Astrocyte (in vitro differentiated cells and primary cell): Measurements from ENCODE around the gene PPL. TPM values are rescaled to one million over a fixed set of nuclear protein-coding genes. Genes with fewer than 3 reads are reported as not detected.
"Not testable (repeated sequence)": the region's sequence is repeated elsewhere in the genome, so short reads cannot be mapped to it uniquely, and the experiment has no call there.

Experiments used
- DNase-seq: peaks from one replicate; pipeline ENCODE4 v3.0.0-alpha.2; 2010; ENCODE audit warnings: low read depth
- FAIRE-seq: peaks from 2 replicates; lab custom pipeline; 2011; peaks lifted over from hg19 to GRCh38; lab: Jason Lieb, UNC
- H2AFZ ChIP-seq: 2 replicates; pipeline ENCODE4 v1.6.0; 2012; ENCODE audit warnings: low read depth, low read length, inconsistent platforms
- H3K27ac ChIP-seq: 2 replicates; pipeline ENCODE4 v1.5.1; 2011; ENCODE audit warnings: low read depth, low read length, inconsistent platforms
- H3K27me3 ChIP-seq: 2 replicates; pipeline ENCODE4 v1.6.0; 2011; ENCODE audit warnings: low read length, inconsistent platforms; ENCODE audit not compliant: insufficient read depth
- H3K36me3 ChIP-seq: 2 replicates; pipeline ENCODE4 v1.5.1; 2011; ENCODE audit warnings: low read length, inconsistent platforms; ENCODE audit not compliant: insufficient read depth
- H3K4me1 ChIP-seq: 2 replicates; pipeline ENCODE4 v1.5.1; 2011; ENCODE audit warnings: low read length, inconsistent platforms; ENCODE audit not compliant: insufficient read depth
- H3K4me2 ChIP-seq: 2 replicates; pipeline ENCODE4 v1.6.0; 2012; ENCODE audit warnings: low read length, inconsistent platforms
- H3K4me3 ChIP-seq: 2 replicates; pipeline ENCODE4 v1.5.1; 2011; ENCODE audit warnings: low read depth, mild to moderate bottlenecking, low read length, inconsistent platforms; ENCODE audit not compliant: insufficient read depth
- H3K79me2 ChIP-seq: 2 replicates; pipeline ENCODE4 v1.6.0; 2012; ENCODE audit warnings: mild to moderate bottlenecking, low read length, inconsistent platforms; ENCODE audit not compliant: insufficient read depth
- H3K9ac ChIP-seq: 2 replicates; pipeline ENCODE4 v1.6.0; 2012; ENCODE audit warnings: mild to moderate bottlenecking, low read length, inconsistent platforms
- H3K9me3 ChIP-seq: 2 replicates; pipeline ENCODE4 v1.5.1; 2012; ENCODE audit warnings: low read depth, mild to moderate bottlenecking, low read length, inconsistent platforms; ENCODE audit not compliant: insufficient read depth
- H4K20me1 ChIP-seq: 2 replicates; pipeline ENCODE4 v1.6.0; 2012; ENCODE audit warnings: low read length, inconsistent platforms; ENCODE audit not compliant: insufficient read depth
- H3K27ac Mint-ChIP-seq: one replicate; pipeline ENCODE4 v1.8.0; 2021; ENCODE audit warnings: mild to moderate bottlenecking, mixed read lengths; ENCODE audit not compliant: unreplicated experiment
- H3K27me3 Mint-ChIP-seq: one replicate; pipeline ENCODE4 v1.8.0; 2021; ENCODE audit warnings: low read depth, mixed read lengths; ENCODE audit not compliant: unreplicated experiment
- H3K36me3 Mint-ChIP-seq: one replicate; pipeline ENCODE4 v1.8.0; 2021; ENCODE audit warnings: low read depth, mixed read lengths; ENCODE audit not compliant: unreplicated experiment
- H3K4me1 Mint-ChIP-seq: one replicate; pipeline ENCODE4 v1.8.0; 2021; ENCODE audit warnings: low read depth, mixed read lengths; ENCODE audit not compliant: unreplicated experiment
- H3K4me3 Mint-ChIP-seq: one replicate; pipeline ENCODE4 v1.8.0; 2021; ENCODE audit warnings: mild to moderate bottlenecking, moderate library complexity, mixed read lengths; ENCODE audit not compliant: unreplicated experiment
- H3K9me3 Mint-ChIP-seq: one replicate; pipeline ENCODE4 v1.8.0; 2021; ENCODE audit warnings: mild to moderate bottlenecking, mixed read lengths; ENCODE audit not compliant: unreplicated experiment
- EZH2 ChIP-seq: IDR thresholded peaks from 2 replicates; pipeline ENCODE4 v1.6.1; 2012; ENCODE audit warnings: mild to moderate bottlenecking, low read length, inconsistent platforms; ENCODE audit not compliant: insufficient read depth
- total RNA-seq: library from RNA; stranded (reverse); gene quantifications from 2 replicates; pipeline ENCODE4 v1.2.1, GENCODE V29; 2021
- TF ChIP-seq, protein P1 (sequence below): IDR thresholded peaks from 2 replicates; pipeline ENCODE4 v1.5.1; 2011; ENCODE audit warnings: low read depth, mild to moderate bottlenecking, inconsistent platforms, low read length, moderate library complexity; ENCODE audit not compliant: insufficient read depth

Gene PPL
- total RNA-seq, 1 donor from 2014 or later = 12.3 TPM

DNA sequence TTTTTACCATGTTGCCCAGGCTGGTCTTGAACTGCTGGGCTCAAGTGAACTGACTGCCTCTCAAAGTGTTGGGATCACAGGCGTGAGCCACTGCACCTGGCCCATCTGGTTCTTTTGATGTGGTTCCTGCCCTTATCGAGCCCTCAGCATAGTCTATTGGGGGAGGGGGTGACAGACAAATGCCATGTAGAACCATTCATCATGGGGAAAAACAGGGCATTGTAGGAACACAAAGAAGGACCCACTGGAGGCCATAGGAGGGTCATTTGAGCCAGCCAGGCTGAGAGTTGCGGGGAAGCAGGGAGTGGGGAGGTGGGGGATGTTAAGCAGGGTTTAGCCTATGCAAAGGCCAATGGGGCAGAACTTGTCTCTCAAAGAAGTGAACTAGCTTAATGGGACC lies 33.1 kb upstream of the PPL start:
- Histone ChIP-seq H3K36me3 (no peaks in the 10 kb centered on the region), H3K4me2 (no peak overlapping the region), H3K4me3 (no peak overlapping the region), H4K20me1 (no peaks in the 10 kb centered on the region), H3K9ac (no peak overlapping the region), H3K27me3 (peaks cover 2% of the 10 kb centered on the region), H3K4me1 (no peaks in the 10 kb centered on the region), H2AFZ (no peak overlapping the region), H3K9me3 (no peaks in the 10 kb centered on the region), H3K27ac (no peak overlapping the region), H3K79me2 (no peaks in the 10 kb centered on the region)
- TF ChIP-seq, protein P1, sequence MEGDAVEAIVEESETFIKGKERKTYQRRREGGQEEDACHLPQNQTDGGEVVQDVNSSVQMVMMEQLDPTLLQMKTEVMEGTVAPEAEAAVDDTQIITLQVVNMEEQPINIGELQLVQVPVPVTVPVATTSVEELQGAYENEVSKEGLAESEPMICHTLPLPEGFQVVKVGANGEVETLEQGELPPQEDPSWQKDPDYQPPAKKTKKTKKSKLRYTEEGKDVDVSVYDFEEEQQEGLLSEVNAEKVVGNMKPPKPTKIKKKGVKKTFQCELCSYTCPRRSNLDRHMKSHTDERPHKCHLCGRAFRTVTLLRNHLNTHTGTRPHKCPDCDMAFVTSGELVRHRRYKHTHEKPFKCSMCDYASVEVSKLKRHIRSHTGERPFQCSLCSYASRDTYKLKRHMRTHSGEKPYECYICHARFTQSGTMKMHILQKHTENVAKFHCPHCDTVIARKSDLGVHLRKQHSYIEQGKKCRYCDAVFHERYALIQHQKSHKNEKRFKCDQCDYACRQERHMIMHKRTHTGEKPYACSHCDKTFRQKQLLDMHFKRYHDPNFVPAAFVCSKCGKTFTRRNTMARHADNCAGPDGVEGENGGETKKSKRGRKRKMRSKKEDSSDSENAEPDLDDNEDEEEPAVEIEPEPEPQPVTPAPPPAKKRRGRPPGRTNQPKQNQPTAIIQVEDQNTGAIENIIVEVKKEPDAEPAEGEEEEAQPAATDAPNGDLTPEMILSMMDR = no peak
- no peak for TF ChIP-seq EZH2
- H3K36me3 Mint-ChIP-seq = no peaks in the 10 kb centered on the region
- peaks cover 9% of the 10 kb centered on the region for H3K4me1 Mint-ChIP-seq
- no peaks in the 10 kb centered on the region for H3K9me3 Mint-ChIP-seq
- DNase-seq = no peak
- no peak overlapping the region for H3K4me3 Mint-ChIP-seq
- no peak for FAIRE-seq
- no peaks in the 10 kb centered on the region for H3K27me3 Mint-ChIP-seq
- no peak overlapping the region for H3K27ac Mint-ChIP-seq

DNA sequence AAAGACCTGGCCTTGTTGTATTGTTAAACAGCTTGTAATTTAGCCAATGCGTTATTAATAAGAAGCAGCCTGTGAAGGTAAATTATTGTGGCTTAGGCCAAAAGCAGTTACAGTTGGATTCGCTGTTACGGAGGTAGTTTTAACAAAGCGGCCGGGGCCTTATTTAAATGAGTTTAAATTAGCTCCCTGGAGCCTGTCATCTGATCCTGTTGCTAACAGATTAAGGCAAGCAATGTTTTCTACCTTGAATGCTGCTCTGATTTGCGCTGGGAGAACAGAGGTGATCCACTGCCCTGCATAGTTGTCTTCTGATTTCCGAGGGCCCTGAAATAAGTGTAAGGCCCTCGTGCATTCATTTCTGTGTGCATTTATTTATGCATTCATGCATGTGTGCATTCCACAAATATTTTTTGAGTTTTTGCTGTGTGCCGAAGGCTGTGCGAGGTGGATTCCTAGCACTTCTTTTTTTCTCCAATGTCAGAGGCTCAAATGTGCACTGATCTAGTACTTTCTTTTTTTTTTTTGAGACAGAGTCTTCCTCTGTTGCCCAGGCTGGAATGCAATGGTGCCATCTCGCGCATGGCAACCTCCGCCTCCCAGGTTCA lies 32.0 kb upstream of the PPL start:
- H3K9me3 ChIP-seq = no peaks in the 10 kb centered on the region
- Mint-ChIP-seq H3K27me3 (no peaks in the 10 kb centered on the region), H3K4me1 (peaks cover 9% of the 10 kb centered on the region), H3K4me3 (no peak overlapping the region), H3K9me3 (no peaks in the 10 kb centered on the region), H3K27ac (no peak overlapping the region), H3K36me3 (no peaks in the 10 kb centered on the region)
- H3K4me1 ChIP-seq = no peaks in the 10 kb centered on the region
- H3K79me2 ChIP-seq = no peaks in the 10 kb centered on the region
- no peak for TF ChIP-seq EZH2
- TF ChIP-seq, protein P1 = no peak
- no peak overlapping the region for H3K4me2 ChIP-seq
- no peak for DNase-seq
- H4K20me1 ChIP-seq = no peaks in the 10 kb centered on the region
- H3K4me3 ChIP-seq = no peak overlapping the region
- no peaks in the 10 kb centered on the region for H3K36me3 ChIP-seq
- no peak overlapping the region for H3K9ac ChIP-seq
- no peak overlapping the region for H3K27ac ChIP-seq
- peaks cover 2% of the 10 kb centered on the region for H3K27me3 ChIP-seq
- no peak overlapping the region for H2AFZ ChIP-seq
- no peak for FAIRE-seq

DNA sequence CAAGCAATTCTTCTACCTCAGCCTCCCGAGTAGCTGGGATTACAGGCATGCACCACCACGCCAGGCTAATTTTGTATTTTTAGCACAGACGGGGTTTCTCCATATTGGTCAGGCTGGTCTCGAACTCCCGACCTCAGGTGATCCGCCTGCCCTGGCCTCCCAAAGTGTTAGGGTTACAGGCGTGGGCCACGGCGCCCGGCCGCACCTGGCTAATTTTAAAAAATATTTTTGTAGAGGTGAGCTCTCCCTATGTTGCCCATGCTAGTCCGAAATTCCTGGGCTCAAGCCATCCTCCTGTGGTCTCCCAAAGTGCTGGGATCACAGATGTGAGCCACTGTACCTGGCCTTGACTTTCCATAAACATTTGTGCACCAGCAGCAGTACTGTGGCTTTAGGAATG lies 31.3 kb upstream of the PPL start:
- H3K4me1 ChIP-seq, H3K27ac ChIP-seq, H3K27me3 Mint-ChIP-seq, H3K4me2 ChIP-seq, H2AFZ ChIP-seq, H3K27ac Mint-ChIP-seq, H3K9me3 ChIP-seq, H3K36me3 Mint-ChIP-seq, H3K4me3 Mint-ChIP-seq, H3K27me3 ChIP-seq, FAIRE-seq, H3K9me3 Mint-ChIP-seq, H3K9ac ChIP-seq, H3K79me2 ChIP-seq, H3K36me3 ChIP-seq, H4K20me1 ChIP-seq, H3K4me1 Mint-ChIP-seq, H3K4me3 ChIP-seq, DNase-seq: not testable (repeated sequence)
